Endothelial cell (in vitro differentiated cells): Measurements from ENCODE around the gene RHBG. TPM values are rescaled to one million over a fixed set of nuclear protein-coding genes. Genes with fewer than 3 reads are reported as not detected.

Experiments used
- DNase-seq: peaks from one replicate; pipeline ENCODE4 v3.0.0; 2021; ENCODE audit warnings: low spot score
- H3K27ac Mint-ChIP-seq: one replicate; pipeline ENCODE4 v1.8.0; 2021; ENCODE audit warnings: mixed read lengths, inconsistent platforms; ENCODE audit not compliant: unreplicated experiment
- H3K27me3 Mint-ChIP-seq: one replicate; pipeline ENCODE4 v1.8.0; 2021; ENCODE audit warnings: mild to moderate bottlenecking, moderate library complexity, mixed read lengths, inconsistent platforms; ENCODE audit not compliant: unreplicated experiment
- H3K36me3 Mint-ChIP-seq: one replicate; pipeline ENCODE4 v1.8.0; 2021; ENCODE audit warnings: mild to moderate bottlenecking, low read depth, mixed read lengths, inconsistent platforms; ENCODE audit not compliant: unreplicated experiment
- H3K4me1 Mint-ChIP-seq: one replicate; pipeline ENCODE4 v1.8.0; 2021; ENCODE audit warnings: mild to moderate bottlenecking, mixed read lengths, inconsistent platforms; ENCODE audit not compliant: unreplicated experiment
- H3K4me3 Mint-ChIP-seq: one replicate; pipeline ENCODE4 v1.8.0; 2021; ENCODE audit warnings: mild to moderate bottlenecking, mixed read lengths, inconsistent platforms; ENCODE audit not compliant: unreplicated experiment
- H3K9me3 Mint-ChIP-seq: one replicate; pipeline ENCODE4 v1.8.0; 2021; ENCODE audit warnings: mixed read lengths, inconsistent platforms; ENCODE audit not compliant: unreplicated experiment
- total RNA-seq: library from RNA; stranded (reverse); fragmentation: NEBNext Ultra II Directional; extraction: Animal tissue kit (Norgen Biotek cat#: 25700); gene quantifications from one replicate; pipeline ENCODE4 v1.2.1, GENCODE V29; 2021; ENCODE audit not compliant: unreplicated experiment
- TF ChIP-seq, protein P1 (sequence below): fragments of 200-600 bp; sonication (generic); IDR thresholded peaks from one replicate; pipeline ENCODE4 v1.5.0; 2021; ENCODE audit warnings: antibody characterized with exemption; ENCODE audit not compliant: unreplicated experiment

The RHBG gene
- total RNA-seq, 1 donor from 2014 or later: not detected

DNA sequence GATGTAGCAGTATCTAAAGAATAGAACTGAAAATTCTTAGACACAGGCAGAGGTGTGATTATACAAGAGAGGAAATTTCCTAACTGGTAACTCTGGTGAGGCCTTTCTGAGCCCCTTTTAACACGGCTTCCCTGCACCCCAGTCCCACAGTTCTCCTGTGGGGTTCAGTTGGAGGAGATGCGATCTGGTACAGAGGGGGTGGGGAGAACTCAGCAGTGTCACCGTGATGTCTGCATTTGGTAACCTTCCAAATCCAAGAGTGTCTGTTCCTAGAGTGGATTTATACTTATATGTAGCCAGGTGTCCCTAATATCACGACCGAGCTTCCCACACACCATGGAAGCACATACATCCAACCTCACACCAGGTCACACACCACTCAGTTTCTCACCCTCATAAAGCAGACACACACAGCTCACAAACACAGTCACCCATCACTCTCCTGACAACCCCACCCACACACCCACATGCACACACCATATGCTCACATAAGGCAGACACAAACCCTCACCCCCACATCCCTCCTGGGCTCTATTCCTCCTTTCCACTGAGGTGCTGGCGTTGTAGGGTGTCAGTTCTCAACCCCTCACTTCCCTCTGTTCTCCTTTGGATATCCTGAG is 48.5 kb downstream of the RHBG start:
- H3K27ac Mint-ChIP-seq: no peak overlapping the region
- peaks cover 17% of the 10 kb centered on the region for H3K36me3 Mint-ChIP-seq
- H3K4me1 Mint-ChIP-seq: peaks cover 24% of the 10 kb centered on the region

DNA sequence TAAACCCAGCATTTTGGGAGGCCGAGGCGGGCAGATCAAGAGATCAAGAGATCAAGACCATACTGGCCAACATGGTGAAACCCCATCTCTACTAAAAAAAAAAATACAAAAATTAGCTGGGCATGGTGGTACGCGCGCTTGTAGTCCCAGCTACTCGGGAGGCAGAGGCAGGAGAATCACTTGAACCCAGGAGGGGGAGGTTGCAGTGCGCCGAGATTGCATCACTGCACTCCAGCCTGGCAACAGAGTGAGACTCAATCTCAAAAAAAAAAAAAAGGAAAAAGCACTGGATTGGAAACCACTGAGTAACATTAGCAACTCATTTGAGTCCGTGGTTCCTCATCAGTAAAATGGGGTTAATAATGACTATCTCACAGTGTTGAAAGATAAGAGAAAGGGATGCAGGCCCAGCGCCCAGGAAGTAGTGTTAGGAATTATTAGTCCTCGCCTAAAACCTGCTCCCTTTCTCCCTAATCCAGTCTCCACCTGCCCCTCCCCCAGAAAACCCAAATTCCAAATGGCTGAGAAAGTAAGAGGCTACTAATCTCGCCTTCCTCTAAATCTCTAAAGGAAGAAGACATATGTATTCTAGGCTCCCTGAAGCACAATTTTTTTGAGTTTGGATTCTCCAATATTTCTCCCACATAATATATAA is 49.5 kb downstream of the RHBG start:
- H3K36me3 Mint-ChIP-seq: peaks cover 17% of the 10 kb centered on the region
- TF ChIP-seq, protein P1, sequence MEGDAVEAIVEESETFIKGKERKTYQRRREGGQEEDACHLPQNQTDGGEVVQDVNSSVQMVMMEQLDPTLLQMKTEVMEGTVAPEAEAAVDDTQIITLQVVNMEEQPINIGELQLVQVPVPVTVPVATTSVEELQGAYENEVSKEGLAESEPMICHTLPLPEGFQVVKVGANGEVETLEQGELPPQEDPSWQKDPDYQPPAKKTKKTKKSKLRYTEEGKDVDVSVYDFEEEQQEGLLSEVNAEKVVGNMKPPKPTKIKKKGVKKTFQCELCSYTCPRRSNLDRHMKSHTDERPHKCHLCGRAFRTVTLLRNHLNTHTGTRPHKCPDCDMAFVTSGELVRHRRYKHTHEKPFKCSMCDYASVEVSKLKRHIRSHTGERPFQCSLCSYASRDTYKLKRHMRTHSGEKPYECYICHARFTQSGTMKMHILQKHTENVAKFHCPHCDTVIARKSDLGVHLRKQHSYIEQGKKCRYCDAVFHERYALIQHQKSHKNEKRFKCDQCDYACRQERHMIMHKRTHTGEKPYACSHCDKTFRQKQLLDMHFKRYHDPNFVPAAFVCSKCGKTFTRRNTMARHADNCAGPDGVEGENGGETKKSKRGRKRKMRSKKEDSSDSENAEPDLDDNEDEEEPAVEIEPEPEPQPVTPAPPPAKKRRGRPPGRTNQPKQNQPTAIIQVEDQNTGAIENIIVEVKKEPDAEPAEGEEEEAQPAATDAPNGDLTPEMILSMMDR: no peak

More for the DNA sequence above, 48.5 kb downstream of the RHBG start:
- DNase-seq: no peak
- H3K27me3 Mint-ChIP-seq: peaks cover 21% of the 10 kb centered on the region
- peak overlapping the region; percentile 6 for H3K4me3 Mint-ChIP-seq
- H3K9me3 Mint-ChIP-seq: no peaks in the 10 kb centered on the region
- TF ChIP-seq, protein P1: no peak

DNA sequence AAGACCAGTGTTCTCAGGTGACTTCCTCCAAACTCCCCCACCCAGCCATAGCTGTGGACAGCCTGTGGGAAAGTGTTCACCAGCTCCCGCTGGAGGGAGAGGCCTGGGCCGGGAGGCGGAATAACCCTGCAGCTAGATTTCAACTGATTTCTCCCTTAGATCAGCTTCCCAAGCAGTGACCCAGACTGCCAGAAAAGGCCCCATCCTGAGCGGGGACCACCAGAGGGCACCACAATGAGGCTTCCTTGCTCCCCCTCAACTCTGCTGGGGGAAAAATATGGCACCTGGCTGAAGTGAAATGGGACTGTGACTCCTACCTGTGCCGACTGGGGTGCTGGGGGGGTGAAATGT is 50.8 kb downstream of the RHBG start:
- Mint-ChIP-seq H3K27me3 (peaks cover 24% of the 10 kb centered on the region), H3K36me3 (peaks cover 8% of the 10 kb centered on the region), H3K4me3 (peak overlapping the region; percentile 67), H3K27ac (no peak overlapping the region), H3K4me1 (peaks cover 24% of the 10 kb centered on the region), H3K9me3 (no peaks in the 10 kb centered on the region)
- TF ChIP-seq, protein P1: peak; percentile 13
- DNase-seq: peak; percentile 58

More for the DNA sequence above, 49.5 kb downstream of the RHBG start:
- H3K27ac Mint-ChIP-seq: no peak overlapping the region
- H3K4me3 Mint-ChIP-seq: peak overlapping the region; percentile 42
- DNase-seq: no peak
- peaks cover 24% of the 10 kb centered on the region for H3K4me1 Mint-ChIP-seq
- peaks cover 21% of the 10 kb centered on the region for H3K27me3 Mint-ChIP-seq
- H3K9me3 Mint-ChIP-seq: no peaks in the 10 kb centered on the region

DNA sequence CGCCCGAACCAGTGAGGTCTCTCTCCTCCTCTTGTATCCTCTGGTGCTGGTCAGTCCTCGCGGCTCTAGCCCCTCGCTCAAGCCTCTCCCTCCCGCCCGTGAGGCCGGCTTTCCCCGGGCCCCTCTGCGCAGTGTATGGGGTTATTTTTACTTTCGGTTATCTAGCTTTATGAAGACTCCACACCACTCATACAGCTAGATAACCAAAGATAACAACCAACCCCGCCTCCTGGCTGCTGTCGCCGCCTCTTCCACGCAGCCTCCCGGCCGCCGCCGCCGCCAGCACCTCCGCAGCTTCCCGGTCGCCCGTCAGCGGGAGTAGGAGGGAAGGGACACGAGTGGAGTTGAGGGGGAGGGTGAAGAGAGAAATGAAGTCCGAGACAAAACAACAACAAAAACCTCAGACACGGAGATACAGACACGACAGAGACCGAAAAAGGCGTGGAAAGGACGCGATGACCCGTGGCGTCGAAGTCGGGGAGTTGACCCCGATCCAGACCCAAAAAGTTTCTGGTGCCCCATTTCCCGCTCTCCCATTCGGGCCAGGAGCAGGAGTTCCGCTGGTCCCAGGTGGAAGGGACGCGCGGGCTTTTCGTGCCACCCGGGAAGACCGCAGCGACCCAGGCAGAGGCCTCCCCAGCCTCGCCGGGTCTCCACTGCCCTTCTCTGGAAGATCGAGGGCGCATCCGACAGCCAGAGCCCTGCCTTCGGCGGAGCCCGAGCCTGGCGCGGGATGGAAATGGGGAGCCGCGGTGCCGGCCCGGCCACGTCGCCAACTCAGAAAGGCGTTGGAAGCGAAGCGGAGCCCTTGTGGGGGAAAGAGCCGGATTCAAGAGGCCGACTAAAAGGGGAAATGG is 51.4 kb downstream of the RHBG start:
- Mint-ChIP-seq H3K4me1 (peaks cover 24% of the 10 kb centered on the region), H3K9me3 (no peaks in the 10 kb centered on the region), H3K27me3 (peaks cover 25% of the 10 kb centered on the region), H3K36me3 (peaks cover 8% of the 10 kb centered on the region), H3K4me3 (peak overlapping the region; percentile 67), H3K27ac (no peak overlapping the region)
- DNase-seq: peak; percentile 43
- TF ChIP-seq, protein P1: peak; percentile 4
